Rectal smooth muscle tissue (tissue), 1 donor: ENCODE results near the gene SLBP.
"Not testable (repeated sequence)": the region's sequence is repeated elsewhere in the genome, so short reads cannot be mapped to it uniquely, and the experiment has no call there.

Source experiments
- H3K27ac ChIP-seq: one replicate; pipeline ENCODE4 v1.7.0; 2013; ENCODE audit warnings: low read depth, low read length, inconsistent platforms
- H3K27me3 ChIP-seq: one replicate; pipeline ENCODE4 v1.7.0; 2013; ENCODE audit warnings: low read length; ENCODE audit not compliant: control insufficient read depth, insufficient read depth
- H3K36me3 ChIP-seq: one replicate; pipeline ENCODE4 v1.7.0; 2013; ENCODE audit warnings: low read length; ENCODE audit not compliant: control insufficient read depth, insufficient read depth
- H3K4me1 ChIP-seq: one replicate; pipeline ENCODE4 v1.7.0; 2013; ENCODE audit warnings: low read length; ENCODE audit not compliant: control insufficient read depth, insufficient read depth
- H3K4me3 ChIP-seq: one replicate; pipeline ENCODE4 v1.7.0; 2013; ENCODE audit warnings: low read length
- H3K9ac ChIP-seq: one replicate; pipeline ENCODE4 v1.7.0; 2013; ENCODE audit warnings: low read length

Gene SLBP

DNA sequence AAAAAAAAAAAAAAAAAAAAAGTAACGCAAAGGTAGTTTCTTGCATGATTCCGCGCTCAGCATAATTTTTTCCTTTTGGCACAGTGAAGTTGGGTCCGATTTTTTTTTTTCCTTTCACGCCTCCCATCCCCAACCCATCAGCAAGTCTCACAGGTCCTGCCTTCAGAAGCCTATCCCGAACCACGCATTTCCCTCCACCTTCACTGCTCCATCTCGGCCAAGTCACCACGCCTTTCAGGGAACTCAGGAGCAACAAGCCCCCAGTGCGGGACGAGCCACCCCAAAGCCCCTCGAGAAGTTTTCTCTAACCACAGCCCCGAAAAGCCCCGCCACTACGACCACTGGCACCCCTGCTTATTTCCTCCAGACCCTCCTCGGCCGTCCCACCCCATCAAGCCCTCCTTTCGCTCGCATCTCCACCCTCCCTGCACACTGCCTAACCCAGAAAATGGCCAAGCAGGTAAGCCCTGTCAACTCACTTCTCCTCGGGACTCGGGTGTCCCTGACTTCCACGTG is 1.0 kb downstream of the SLBP start:
- Histone ChIP-seq H3K36me3 (peaks cover 2% of the 10 kb centered on the region), H3K27me3 (no peaks in the 10 kb centered on the region), H3K9ac (peak overlapping the region; percentile 95), H3K4me1 (peaks cover 6% of the 10 kb centered on the region), H3K4me3 (peak overlapping the region; percentile 94), H3K27ac (peak overlapping the region; percentile 97)

DNA sequence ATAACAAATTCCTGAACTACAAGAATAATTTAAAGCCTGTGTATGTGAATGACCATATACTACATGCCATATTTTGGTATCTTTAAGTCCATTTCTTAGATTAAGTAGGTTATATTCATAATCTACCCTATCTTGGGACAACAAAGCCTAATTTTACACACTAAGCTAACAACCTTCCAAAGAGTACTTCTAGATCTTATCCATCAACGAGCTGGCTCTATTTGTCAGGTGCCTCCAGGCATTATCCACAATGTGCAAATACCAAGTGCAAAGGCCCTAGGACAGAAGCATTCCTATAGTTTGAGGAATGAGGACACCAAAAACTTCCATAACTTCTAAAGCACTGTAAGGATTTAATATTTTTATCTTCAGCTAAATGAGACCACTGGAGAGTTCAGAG is 3.5 kb downstream of the SLBP start:
- Histone ChIP-seq H3K27ac (no peak overlapping the region), H3K9ac (no peak overlapping the region), H3K36me3 (peaks cover 2% of the 10 kb centered on the region), H3K27me3 (no peaks in the 10 kb centered on the region), H3K4me1 (peaks cover 6% of the 10 kb centered on the region), H3K4me3 (no peak overlapping the region)

DNA sequence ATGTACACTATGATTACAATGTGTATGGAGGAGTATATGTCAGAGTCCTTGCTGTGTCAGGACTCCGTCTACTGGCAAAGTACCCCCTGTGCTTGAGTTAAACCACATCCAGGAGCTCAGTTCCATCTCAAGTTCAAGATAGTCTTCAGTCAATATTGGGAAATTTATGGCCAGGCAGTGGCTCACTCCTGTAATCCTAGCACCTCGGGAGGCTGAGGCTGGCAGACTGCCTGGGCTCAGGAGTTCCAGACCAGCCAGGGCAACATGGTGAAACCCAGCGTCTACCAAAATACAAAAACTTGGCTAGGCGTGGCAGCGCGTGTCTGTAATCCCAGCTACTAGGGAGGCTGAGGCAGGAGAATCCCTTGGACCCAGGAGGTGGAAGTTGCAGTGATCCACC is 5.8 kb downstream of the SLBP start:
- no peak overlapping the region for H3K9ac ChIP-seq
- peaks cover 2% of the 10 kb centered on the region for H3K36me3 ChIP-seq
- no peaks in the 10 kb centered on the region for H3K27me3 ChIP-seq
- peaks cover 6% of the 10 kb centered on the region for H3K4me1 ChIP-seq
- H3K27ac ChIP-seq, result no peak overlapping the region
- H3K4me3 ChIP-seq, result no peak overlapping the region

DNA sequence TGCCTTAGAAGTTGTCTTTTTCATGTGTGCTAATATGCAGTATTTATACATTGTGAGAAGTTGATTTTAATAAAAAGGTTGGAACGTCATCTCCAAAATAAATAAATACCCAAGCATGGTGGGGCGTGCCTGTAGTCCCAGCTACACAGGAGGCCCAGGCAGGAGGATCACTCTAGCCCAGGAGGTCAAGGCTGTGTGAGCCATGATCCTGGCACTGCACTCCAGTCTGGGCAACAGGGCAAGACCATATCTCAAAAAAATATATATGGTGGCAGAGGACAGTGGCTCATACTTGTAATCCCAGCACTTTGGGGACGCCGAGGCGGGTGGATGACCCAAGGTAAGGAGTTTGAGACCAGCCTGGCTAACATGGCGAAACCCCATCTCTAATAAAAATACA is 6.4 kb downstream of the SLBP start:
- Histone ChIP-seq H3K4me3 (no peak overlapping the region), H3K9ac (no peak overlapping the region), H3K27me3 (no peaks in the 10 kb centered on the region), H3K36me3 (peaks cover 2% of the 10 kb centered on the region), H3K27ac (no peak overlapping the region), H3K4me1 (no peaks in the 10 kb centered on the region)

DNA sequence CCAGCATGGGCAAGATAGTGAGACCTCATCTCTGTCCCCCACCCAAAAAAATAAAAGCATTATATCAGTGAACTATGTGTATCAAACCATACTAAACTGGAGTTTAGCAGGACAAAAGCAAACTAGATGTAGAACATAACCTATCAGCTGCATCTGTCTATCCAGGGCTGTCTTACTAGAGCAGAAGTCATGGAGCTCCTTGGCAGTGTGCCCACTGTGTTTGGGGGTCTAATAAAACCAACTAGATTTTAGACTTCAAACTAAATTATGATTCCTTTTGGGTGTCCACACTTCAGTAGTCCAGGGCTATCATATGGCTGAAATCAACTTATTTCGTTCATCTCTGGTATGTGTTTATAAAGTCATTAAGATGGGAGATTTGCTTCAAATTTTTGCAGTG is 8.3 kb downstream of the SLBP start:
- H3K36me3 ChIP-seq, result no peaks in the 10 kb centered on the region
- H3K9ac ChIP-seq, result no peak overlapping the region
- H3K27me3 ChIP-seq, result no peaks in the 10 kb centered on the region
- no peak overlapping the region for H3K4me3 ChIP-seq
- H3K4me1 ChIP-seq, result no peaks in the 10 kb centered on the region
- no peak overlapping the region for H3K27ac ChIP-seq

DNA sequence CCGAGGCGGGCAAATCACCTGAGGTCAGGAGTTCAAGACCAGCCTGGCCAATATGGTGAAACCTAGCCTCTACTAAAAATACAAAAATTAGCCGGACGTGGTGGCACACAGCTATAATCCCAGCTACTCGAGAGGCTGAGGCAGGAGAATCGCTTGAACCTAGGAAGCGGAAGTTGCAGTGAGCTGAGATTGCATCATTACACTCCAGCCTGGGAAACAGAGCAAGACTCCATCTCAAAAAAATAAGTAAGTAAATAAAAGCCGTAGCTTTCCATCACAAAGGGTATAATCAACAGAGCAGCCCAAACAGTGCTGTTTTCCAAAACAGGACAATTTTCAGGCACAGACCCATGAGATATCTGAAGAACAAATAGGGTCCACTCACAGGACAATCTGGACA is 10.4 kb downstream of the SLBP start:
- H3K4me1 ChIP-seq, H3K36me3 ChIP-seq, H3K27me3 ChIP-seq, H3K4me3 ChIP-seq, H3K27ac ChIP-seq, H3K9ac ChIP-seq: not testable (repeated sequence)

DNA sequence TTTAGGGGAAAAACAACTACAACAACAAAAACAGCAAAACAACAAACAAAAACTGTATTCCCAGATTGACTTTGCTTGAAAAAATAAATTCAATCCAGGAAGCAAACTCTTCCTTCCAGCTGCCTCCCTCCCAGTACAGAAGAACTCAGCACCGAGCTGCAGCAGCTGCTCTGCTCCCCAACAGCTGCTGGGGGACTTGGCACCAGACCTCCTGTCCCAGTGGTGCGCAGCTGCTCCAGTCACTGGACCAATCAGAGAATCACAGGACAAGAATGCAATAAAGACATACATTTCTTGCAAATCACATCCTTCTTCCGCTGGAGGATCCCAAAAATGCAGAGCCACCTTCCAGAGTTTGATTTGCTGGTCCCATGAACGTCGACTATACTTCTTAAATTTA is 16.2 kb downstream of the SLBP start:
- no peaks in the 10 kb centered on the region for H3K27me3 ChIP-seq
- no peaks in the 10 kb centered on the region for H3K4me1 ChIP-seq
- H3K9ac ChIP-seq, result no peak overlapping the region
- H3K4me3 ChIP-seq, result no peak overlapping the region
- H3K36me3 ChIP-seq, result peaks cover 7% of the 10 kb centered on the region
- no peak overlapping the region for H3K27ac ChIP-seq

DNA sequence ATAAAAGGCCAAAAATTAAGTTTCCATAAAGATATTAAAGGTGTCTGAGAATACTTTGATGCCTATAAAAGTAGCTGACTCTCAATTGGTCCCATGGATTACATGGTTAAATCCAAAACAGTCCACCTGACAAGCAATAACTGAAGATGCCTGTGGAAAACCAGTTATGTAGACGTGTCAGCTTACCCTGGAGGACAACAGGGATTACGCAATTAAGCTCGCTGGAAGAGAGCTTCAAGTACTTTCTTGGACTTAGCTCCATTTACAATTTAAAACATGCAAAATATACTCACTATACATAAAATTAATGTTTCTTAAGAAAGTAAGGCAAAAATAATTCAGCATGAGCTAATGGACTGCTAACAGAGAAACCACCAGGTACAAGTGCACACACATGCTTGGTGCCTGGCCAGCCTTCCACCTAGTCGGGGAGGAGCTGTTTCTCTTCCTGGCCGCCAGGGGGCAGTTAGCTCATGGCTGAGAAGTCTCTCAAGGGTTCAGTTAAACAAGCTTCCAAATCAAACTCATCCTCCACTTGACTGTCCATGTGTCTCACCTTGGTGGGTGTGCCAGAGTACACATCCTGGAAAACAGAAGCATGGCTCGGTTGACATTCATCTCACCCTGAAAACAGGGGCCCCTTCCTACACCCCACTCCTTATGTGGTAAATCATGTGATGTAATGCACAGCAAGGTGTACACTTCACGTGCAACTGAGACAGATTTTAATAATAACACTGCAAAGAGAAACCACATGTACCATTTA is 18.8 kb downstream of the SLBP start:
- Histone ChIP-seq H3K27ac (no peak overlapping the region), H3K27me3 (no peaks in the 10 kb centered on the region), H3K36me3 (peaks cover 5% of the 10 kb centered on the region), H3K4me3 (no peak overlapping the region), H3K4me1 (no peaks in the 10 kb centered on the region), H3K9ac (no peak overlapping the region)

DNA sequence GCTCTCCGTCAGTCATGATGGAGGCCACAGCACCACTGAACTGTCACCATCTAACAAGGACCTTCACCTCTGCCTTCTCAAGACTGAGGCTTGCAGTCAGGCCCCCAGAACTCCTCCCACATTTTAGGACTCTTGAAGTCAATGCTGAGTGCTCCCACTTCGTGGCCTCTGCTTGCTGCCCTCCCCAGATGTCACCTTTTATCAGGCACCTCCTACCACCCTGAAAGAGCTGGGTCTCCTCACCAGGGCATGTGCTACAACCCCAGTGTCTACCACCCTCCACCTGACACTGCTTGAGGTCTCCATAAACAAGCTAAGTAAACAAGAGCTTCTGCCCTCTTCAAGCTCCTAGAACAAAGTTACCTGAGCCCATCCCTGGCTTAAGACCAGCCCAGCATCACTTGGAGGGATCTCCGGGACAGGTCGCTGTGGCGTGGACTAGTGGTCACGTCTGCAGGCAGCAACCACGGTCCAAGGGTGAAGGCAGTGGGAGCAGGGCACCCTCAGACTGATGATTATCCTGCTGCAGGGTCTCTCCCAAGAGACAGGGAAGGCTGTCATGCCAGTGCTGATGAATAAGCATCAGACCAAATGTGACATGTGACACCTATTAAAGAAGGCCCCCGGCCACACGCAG is 20.3 kb downstream of the SLBP start:
- H3K9ac ChIP-seq, result no peak overlapping the region
- no peak overlapping the region for H3K4me3 ChIP-seq
- no peak overlapping the region for H3K27ac ChIP-seq
- H3K36me3 ChIP-seq, result peaks cover 5% of the 10 kb centered on the region
- no peaks in the 10 kb centered on the region for H3K4me1 ChIP-seq
- H3K27me3 ChIP-seq, result no peaks in the 10 kb centered on the region

DNA sequence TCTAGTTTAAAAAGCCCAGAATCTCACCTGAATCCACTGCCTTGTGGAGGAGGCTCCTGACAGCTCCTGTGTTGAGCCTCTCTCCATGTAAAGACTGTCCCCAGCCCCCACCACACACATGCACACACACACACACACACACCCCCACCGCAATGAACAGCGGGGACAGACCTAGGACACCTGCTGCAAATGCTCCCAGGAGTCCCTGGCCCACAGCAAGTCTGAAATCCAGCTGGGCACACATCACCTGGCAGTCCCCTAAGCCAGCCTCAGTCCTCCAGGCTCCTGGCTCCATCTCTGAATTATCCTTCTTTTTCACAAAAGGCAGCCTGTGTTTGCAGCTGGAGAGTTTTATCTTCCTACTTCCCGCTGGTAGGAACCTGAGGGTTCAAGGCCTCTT is 21.4 kb downstream of the SLBP start:
- peaks cover 5% of the 10 kb centered on the region for H3K36me3 ChIP-seq
- H3K4me3 ChIP-seq, result no peak overlapping the region
- no peaks in the 10 kb centered on the region for H3K4me1 ChIP-seq
- no peak overlapping the region for H3K27ac ChIP-seq
- no peaks in the 10 kb centered on the region for H3K27me3 ChIP-seq
- H3K9ac ChIP-seq, result no peak overlapping the region

DNA sequence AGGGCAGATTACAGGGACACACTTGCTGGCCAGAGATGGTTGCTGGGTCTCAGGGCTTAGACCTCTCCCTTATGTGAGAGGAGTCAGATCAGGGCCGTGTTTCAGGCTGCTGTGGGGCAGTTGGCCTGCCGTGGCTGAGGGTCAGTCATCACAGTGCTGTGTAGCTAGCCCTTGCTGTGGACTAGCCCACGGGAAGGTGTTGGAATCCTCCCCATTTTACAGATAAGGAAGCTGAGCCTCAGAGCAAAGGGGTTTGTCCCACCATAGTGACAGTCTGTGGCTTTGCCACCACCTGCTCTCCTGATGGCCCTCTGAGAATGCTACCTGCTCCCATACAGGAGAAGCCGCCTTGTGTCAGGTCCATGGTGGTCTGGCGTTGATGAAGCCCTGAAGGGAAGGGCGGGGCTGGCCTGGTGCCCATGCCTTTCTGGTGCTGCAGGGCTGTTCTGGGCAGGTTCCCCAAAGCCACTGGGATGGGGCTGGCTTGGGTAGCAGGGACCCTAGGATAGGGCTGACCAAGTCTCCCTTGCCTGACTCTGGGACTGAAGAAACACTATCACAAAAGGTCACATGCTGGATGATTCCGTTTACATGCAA is 25.6 kb downstream of the SLBP start:
- H3K27me3 ChIP-seq, result no peaks in the 10 kb centered on the region
- H3K4me1 ChIP-seq, result no peaks in the 10 kb centered on the region
- no peak overlapping the region for H3K27ac ChIP-seq
- no peaks in the 10 kb centered on the region for H3K36me3 ChIP-seq
- no peak overlapping the region for H3K4me3 ChIP-seq
- H3K9ac ChIP-seq, result no peak overlapping the region

DNA sequence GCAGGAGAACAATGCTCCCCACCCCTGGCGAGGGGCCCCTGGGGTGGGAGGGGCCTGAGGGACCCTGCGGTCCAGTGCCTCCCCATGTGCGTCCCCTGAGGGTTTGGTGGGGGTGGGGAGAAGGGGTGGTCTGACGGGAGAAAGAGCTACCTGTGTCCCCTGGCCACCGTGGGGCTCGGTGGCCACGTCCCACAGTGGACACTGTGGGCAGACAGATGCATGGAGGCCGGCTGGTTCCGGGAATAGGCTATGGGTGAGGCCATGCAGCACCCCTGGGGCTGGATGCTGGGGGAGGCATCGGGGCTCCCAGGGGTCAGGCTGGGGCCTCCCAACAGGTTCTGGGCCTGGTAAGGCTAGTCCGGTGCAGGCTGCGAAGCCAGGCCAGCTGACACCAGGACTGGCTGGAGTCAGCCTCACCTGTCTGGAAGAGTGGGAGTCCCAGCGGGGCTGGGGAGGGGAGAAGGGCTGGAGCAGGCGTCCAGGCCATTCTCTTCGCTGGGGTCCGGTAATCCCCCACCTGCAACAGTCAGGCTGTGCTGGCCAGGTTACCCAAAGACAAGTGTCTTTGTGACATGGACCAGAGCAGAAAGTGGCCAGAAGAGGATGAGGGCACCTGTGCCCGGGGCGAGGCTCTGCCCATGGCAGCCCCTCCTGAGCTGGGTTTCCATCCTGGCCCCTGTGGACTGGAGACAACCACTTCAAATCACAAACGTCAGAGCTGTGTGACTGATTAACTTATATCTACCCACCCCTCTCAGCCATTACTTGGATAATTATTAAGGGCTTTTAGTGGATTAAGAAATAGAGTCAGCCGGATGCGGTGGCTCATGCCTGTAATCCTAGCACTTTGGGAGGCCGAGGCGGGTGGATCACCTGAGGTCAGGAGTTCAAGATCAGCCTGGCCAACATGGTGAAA is 26.6 kb downstream of the SLBP start:
- no peak overlapping the region for H3K27ac ChIP-seq
- no peaks in the 10 kb centered on the region for H3K27me3 ChIP-seq
- H3K9ac ChIP-seq, result no peak overlapping the region
- H3K4me1 ChIP-seq, result no peaks in the 10 kb centered on the region
- no peaks in the 10 kb centered on the region for H3K36me3 ChIP-seq
- peak overlapping the region; percentile 58 for H3K4me3 ChIP-seq
